NCI-H82 treated with DMSO at 0.1 percent for 48 hours (cell line): ENCODE results near the gene CACNA2D4.

ENCODE experiments used
- DNase-seq: peaks from one replicate; lab custom pipeline; 2025; ENCODE audit not compliant: unreplicated experiment; lab: John Stamatoyannopoulos, UW

CACNA2D4 gene

DNA sequence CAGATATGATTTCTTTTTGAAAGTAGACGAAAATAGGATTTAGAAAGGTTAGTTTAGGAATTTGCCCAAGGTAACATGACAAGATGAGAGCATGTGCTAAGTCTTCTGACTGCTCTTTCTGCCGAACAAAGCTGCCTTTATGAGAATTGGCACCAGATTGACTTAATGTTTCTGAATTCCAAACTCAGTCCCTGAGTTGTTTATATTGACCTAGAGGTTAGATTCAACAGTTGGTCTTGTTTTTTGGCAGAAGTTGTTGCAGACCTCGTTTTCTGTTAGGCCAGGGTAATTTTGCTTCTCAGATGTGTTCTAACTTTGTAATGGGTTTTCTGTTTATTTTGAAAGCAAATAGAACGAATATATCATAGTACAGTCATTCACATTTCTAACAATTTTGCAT lies 159.6 kb downstream of the CACNA2D4 start:
- no peak for DNase-seq

DNA sequence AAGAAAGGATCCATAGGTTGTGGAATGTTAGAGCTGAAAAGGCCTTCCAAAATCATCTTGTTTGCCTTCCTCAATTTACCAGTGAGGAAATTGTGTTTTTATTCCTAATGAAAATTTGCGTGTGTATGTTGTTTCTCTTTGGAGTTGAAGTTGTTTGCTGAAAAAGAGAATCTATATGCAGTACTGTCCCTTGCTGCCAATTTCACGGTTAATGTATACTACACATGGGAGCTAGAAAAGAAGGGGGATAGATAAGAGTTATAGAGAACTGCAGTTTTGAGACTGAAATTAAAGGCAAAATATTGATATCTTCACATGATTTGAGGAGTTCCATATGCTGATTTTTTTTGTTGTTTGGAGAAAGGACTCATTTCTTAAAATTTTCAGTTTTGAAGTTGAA lies 160.1 kb downstream of the CACNA2D4 start:
- DNase-seq = no peak

DNA sequence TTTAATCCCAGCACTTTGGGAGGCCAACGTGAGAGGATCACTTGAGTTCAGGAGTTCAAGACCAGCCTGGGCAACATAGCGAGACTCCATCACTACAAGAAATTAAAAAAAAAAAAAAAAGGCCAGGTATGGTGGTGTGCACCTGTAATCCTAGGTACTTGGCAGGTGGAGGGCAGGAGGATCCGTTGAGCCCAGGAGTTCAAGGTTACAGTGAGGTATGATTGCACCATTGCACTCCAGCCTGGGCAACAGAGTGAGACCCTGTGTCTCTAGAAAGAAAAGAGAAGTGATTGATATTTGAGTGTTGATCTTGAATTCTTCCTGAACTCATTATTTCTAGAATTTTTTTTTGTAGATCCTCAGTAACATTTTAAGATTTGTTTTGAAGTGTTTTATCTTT lies 168.2 kb downstream of the CACNA2D4 start:
- DNase-seq = no peak

DNA sequence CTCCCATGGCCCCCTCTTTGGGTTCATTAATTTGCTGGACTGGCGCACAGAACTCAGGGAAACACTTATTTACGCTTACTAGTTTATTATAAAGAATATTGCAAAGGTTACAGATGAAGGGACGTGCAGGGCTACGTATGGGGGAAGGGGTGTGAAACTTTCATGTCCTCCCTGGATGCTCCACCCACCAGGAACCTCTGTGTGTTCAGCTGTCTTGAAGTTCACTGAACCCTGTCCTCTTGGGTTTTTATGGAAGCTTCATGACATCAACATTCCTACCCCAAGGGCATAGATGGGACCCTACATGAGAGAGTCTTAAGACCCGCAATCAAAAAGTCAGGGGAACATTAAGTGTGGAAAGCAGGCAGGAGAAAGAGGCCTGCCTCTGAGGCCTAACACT lies 169.4 kb downstream of the CACNA2D4 start:
- DNase-seq = no peak

DNA sequence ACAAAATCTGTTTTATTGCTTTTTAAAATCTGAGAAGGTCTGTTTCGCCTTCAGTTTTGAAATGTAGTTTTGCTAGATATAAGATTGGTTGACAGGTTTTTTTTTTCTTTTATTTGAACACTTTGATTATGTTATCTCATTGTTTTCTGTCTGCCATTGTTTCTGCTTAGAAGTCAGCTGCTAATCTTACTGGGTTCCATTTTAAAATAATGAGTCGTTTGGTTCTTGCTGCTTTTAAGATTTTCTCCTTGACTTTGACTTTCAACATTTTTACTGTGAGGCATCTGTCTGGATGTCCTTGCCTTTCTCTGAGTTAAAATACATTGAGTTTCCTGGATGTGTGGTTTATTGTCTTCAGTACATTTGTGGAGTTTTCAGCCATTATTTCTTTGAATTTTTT lies 170.8 kb downstream of the CACNA2D4 start:
- DNase-seq = no peak

DNA sequence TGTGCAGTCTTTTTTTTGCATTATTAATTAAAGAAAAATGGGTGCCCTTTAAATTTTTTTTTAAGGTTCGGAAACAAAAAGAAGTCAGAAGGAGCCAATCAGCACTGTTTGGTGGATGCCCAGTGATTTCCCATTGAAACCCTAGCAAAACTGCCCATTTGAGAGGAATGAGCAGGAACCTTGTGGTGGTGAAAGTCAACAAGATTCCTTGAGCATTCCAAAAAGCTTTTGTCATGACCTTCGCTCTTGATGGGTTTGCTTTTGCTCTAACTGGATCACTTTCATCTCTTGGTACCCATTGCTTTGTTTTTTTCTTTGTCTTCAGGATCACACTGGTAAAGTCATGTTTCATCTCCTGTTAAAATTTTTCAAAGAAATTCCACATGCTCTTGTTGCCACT lies 173.5 kb downstream of the CACNA2D4 start:
- no peak for DNase-seq
